RWPE2 (cell line): ENCODE data around the gene FAF1.

Experiments
- ATAC-seq: fragments of 200-7000 bp; cut with Tn5 transposase; 3 replicates; pipeline ENCODE4 v1.9.1; 2021; ENCODE audit warnings: low read depth
- DNase-seq: peaks from one replicate; pipeline ENCODE4 v3.0.0-alpha.2; 2020; ENCODE audit warnings: low spot score
- H3K27ac ChIP-seq: fragments of 450-650 bp; 2 replicates; pipeline ENCODE4 v1.5.1; 2017; ENCODE audit warnings: mild to moderate bottlenecking; ENCODE audit not compliant: poor library complexity, severe bottlenecking
- H3K27me3 ChIP-seq: fragments of 250-450 bp; sonication (Bioruptor Pico); 2 replicates; pipeline ENCODE4 v1.5.1; 2021; ENCODE audit warnings: mild to moderate bottlenecking, moderate library complexity; ENCODE audit not compliant: insufficient read depth, poor library complexity, severe bottlenecking
- H3K36me3 ChIP-seq: fragments of 250-450 bp; sonication (Bioruptor Pico); 2 replicates; pipeline ENCODE4 v1.5.1; 2020; ENCODE audit warnings: low read depth, mild to moderate bottlenecking, moderate library complexity
- H3K4me1 ChIP-seq: fragments of 250-450 bp; sonication (Bioruptor Pico); 2 replicates; pipeline ENCODE4 v1.5.1; 2021; ENCODE audit warnings: mild to moderate bottlenecking, moderate library complexity; ENCODE audit not compliant: insufficient read depth, poor library complexity, severe bottlenecking
- H3K4me3 ChIP-seq: fragments of 250-450 bp; sonication (Bioruptor Pico); 2 replicates; pipeline ENCODE4 v1.5.1; 2021; ENCODE audit warnings: mild to moderate bottlenecking, moderate library complexity; ENCODE audit not compliant: severe bottlenecking
- H3K9me3 ChIP-seq: fragments of 250-450 bp; sonication (Bioruptor Pico); 2 replicates; pipeline ENCODE4 v1.5.1; 2021; ENCODE audit warnings: mild to moderate bottlenecking, moderate library complexity; ENCODE audit not compliant: severe bottlenecking
- CTCF ChIP-seq: fragments of 450-650 bp; IDR thresholded peaks from one replicate; pipeline ENCODE4 v1.5.1; 2017; ENCODE audit warnings: mild to moderate bottlenecking, moderate library complexity; ENCODE audit not compliant: poor library complexity, severe bottlenecking

FAF1 gene

GRCh38 chr1:50427086-50427817, 532.8 kb downstream of the FAF1 start:
- H3K9me3 ChIP-seq = no peaks in the 10 kb centered on the region
- H3K27me3 ChIP-seq = peaks cover 97% of the 10 kb centered on the region
- no peak for TF ChIP-seq CTCF
- H3K4me3 ChIP-seq = no peak overlapping the region
- H3K27ac ChIP-seq = no peak overlapping the region
- H3K36me3 ChIP-seq = no peaks in the 10 kb centered on the region
- DNase-seq = no peak
- ATAC-seq = no peak
- H3K4me1 ChIP-seq = no peaks in the 10 kb centered on the region

- Histone ChIP-seq H3K4me3 (no peak overlapping the region), H3K9me3 (no peaks in the 10 kb centered on the region), H3K27me3 (peaks cover 100% of the 10 kb centered on the region), H3K36me3 (no peaks in the 10 kb centered on the region), H3K27ac (no peak overlapping the region), H3K4me1 (no peaks in the 10 kb centered on the region)
- TF ChIP-seq CTCF = no peak
- DNase-seq = no peak
- ATAC-seq = no peak
Observed at GRCh38 chr1:50426702-50427085, 533.4 kb downstream of the FAF1 start.

GRCh38 chr1:50426108-50426700, 533.9 kb downstream of the FAF1 start:
- Histone ChIP-seq H3K36me3 (no peaks in the 10 kb centered on the region), H3K4me1 (no peaks in the 10 kb centered on the region), H3K27me3 (peaks cover 100% of the 10 kb centered on the region), H3K4me3 (no peak overlapping the region), H3K27ac (no peak overlapping the region), H3K9me3 (no peaks in the 10 kb centered on the region)
- no peak for DNase-seq
- no peak for ATAC-seq
- no peak for TF ChIP-seq CTCF

- H3K27me3 ChIP-seq = peaks cover 100% of the 10 kb centered on the region
- no peaks in the 10 kb centered on the region for H3K9me3 ChIP-seq
- no peak for DNase-seq
- no peak overlapping the region for H3K27ac ChIP-seq
- no peaks in the 10 kb centered on the region for H3K4me1 ChIP-seq
- ATAC-seq = peak; percentile 54; the same call in 2 of the 3 replicates
- no peak for TF ChIP-seq CTCF
- no peak overlapping the region for H3K4me3 ChIP-seq
- H3K36me3 ChIP-seq = no peaks in the 10 kb centered on the region
Observed at GRCh38 chr1:50425376-50426107, 534.5 kb downstream of the FAF1 start.
